MM.1S (cell line): Measurements from ENCODE around the gene GMCL2.

ENCODE experiments used
- DNase-seq: peaks from one replicate; pipeline ENCODE4 v3.0.0-alpha.2; 2015
- H2AFZ ChIP-seq: fragments of 300-600 bp; sonication (generic); 2 replicates; pipeline ENCODE4 v1.6.0; 2016; ENCODE audit warnings: antibody characterized with exemption, low read length
- H3F3A ChIP-seq: fragments of 300-600 bp; sonication (generic); 2 replicates; pipeline ENCODE4 v1.6.1; 2016; ENCODE audit warnings: mild to moderate bottlenecking, antibody characterized with exemption, low read length, moderate library complexity, mixed read lengths; ENCODE audit not compliant: insufficient read depth
- H3K27ac ChIP-seq: fragments of 300-600 bp; sonication (generic); 2 replicates; pipeline ENCODE4 v1.5.1; 2016; ENCODE audit warnings: mild to moderate bottlenecking, low read length
- H3K27me3 ChIP-seq: fragments of 300-600 bp; sonication (generic); replicated peaks from 2 replicates; pipeline ENCODE4 v1.6.0; 2016; ENCODE audit warnings: low read length; ENCODE audit not compliant: insufficient read depth
- H3K36me3 ChIP-seq: fragments of 300-600 bp; sonication (generic); replicated peaks from 2 replicates; pipeline ENCODE4 v1.6.1; 2016; ENCODE audit warnings: mild to moderate bottlenecking, low read length, mixed read lengths; ENCODE audit not compliant: insufficient read depth
- H3K4me1 ChIP-seq: fragments of 300-600 bp; sonication (generic); 2 replicates; pipeline ENCODE4 v1.6.1; 2016; ENCODE audit warnings: low read length, mixed read lengths
- H3K4me2 ChIP-seq: fragments of 300-600 bp; sonication (generic); 2 replicates; pipeline ENCODE4 v1.6.0; 2016; ENCODE audit warnings: low read depth, low read length
- H3K4me3 ChIP-seq: fragments of 300-600 bp; sonication (generic); 2 replicates; pipeline ENCODE4 v1.5.1; 2016; ENCODE audit warnings: low read length, mixed read lengths
- H3K79me2 ChIP-seq: fragments of 300-600 bp; sonication (generic); 2 replicates; pipeline ENCODE4 v1.6.1; 2016; ENCODE audit warnings: mixed run types, low read length, mixed read lengths
- H3K9ac ChIP-seq: fragments of 300-600 bp; sonication (generic); 2 replicates; pipeline ENCODE4 v1.6.1; 2016; ENCODE audit warnings: low read length, mixed read lengths
- H3K9me2 ChIP-seq: fragments of 300-600 bp; sonication (generic); replicated peaks from 2 replicates; pipeline ENCODE4 v1.6.1; 2016; ENCODE audit warnings: mild to moderate bottlenecking, low read length, mixed read lengths; ENCODE audit not compliant: insufficient read depth
- H3K9me3 ChIP-seq: fragments of 300-600 bp; sonication (generic); replicated peaks from 2 replicates; pipeline ENCODE4 v1.6.1; 2016; ENCODE audit warnings: mild to moderate bottlenecking, low read length, mixed read lengths; ENCODE audit not compliant: insufficient read depth
- H4K20me1 ChIP-seq: fragments of 300-600 bp; sonication (generic); 2 replicates; pipeline ENCODE4 v1.6.1; 2016; ENCODE audit warnings: mild to moderate bottlenecking, low read length, moderate library complexity, mixed read lengths; ENCODE audit not compliant: insufficient read depth
- CTCF ChIP-seq: fragments of 300-600 bp; sonication (generic); IDR thresholded peaks from 2 replicates; pipeline ENCODE4 v1.5.1; 2016; ENCODE audit warnings: antibody characterized with exemption, low read length, mixed read lengths
- EZH2 ChIP-seq: fragments of 300-600 bp; sonication (generic); optimal IDR thresholded peaks from 2 replicates; pipeline ENCODE3; 2017; ENCODE audit warnings: low read depth, mild to moderate bottlenecking, antibody characterized with exemption, low read length, mixed read lengths
- EZH2phosphoT487 ChIP-seq: fragments of 300-600 bp; sonication (generic); IDR thresholded peaks from 2 replicates; pipeline ENCODE4 v1.6.1; 2018; ENCODE audit warnings: antibody characterized with exemption, low read length

GMCL2 gene

GRCh38 chr5:178163772-178164735 is 23.1 kb downstream of the GMCL2 start:
- Histone ChIP-seq H3K4me1 (peaks cover 5% of the 10 kb centered on the region; the same call in 1 of the 2 replicates), H2AFZ (peak overlapping the region; percentile 62), H3K27me3 (peaks cover 12% of the 10 kb centered on the region), H3K27ac (no peak overlapping the region), H3K9ac (no peak overlapping the region), H3K36me3 (no peaks in the 10 kb centered on the region), H3K79me2 (no peaks in the 10 kb centered on the region), H3K9me3 (no peaks in the 10 kb centered on the region), H3K9me2 (no peaks in the 10 kb centered on the region), H3K4me3 (peak overlapping the region; percentile 46; the same call in 1 of the 2 replicates), H3K4me2 (peak overlapping the region; percentile 83), H3F3A (no peaks in the 10 kb centered on the region), H4K20me1 (no peaks in the 10 kb centered on the region)
- TF ChIP-seq EZH2 (no peak), CTCF (peak; percentile 95), EZH2phosphoT487 (no peak)
- DNase-seq: peak; percentile 84

- no peaks in the 10 kb centered on the region for H3K79me2 ChIP-seq
- peaks cover 12% of the 10 kb centered on the region for H3K27me3 ChIP-seq
- no peak overlapping the region for H3K27ac ChIP-seq
- no peaks in the 10 kb centered on the region for H3K36me3 ChIP-seq
- H4K20me1 ChIP-seq: no peaks in the 10 kb centered on the region
- H3K4me3 ChIP-seq: no peak overlapping the region
- H3K4me1 ChIP-seq: peaks cover 5% of the 10 kb centered on the region; the same call in 1 of the 2 replicates
- H3K9me3 ChIP-seq: no peaks in the 10 kb centered on the region
- H2AFZ ChIP-seq: no peak overlapping the region
- no peak overlapping the region for H3K4me2 ChIP-seq
- no peak overlapping the region for H3K9ac ChIP-seq
- TF ChIP-seq CTCF (no peak), EZH2phosphoT487 (no peak), EZH2 (no peak)
- H3K9me2 ChIP-seq: no peaks in the 10 kb centered on the region
- DNase-seq: no peak
- H3F3A ChIP-seq: no peaks in the 10 kb centered on the region
Observed at GRCh38 chr5:178162481-178162880, 24.7 kb downstream of the GMCL2 start.

- Histone ChIP-seq H3K27me3 (peaks cover 12% of the 10 kb centered on the region), H4K20me1 (no peaks in the 10 kb centered on the region), H3F3A (no peaks in the 10 kb centered on the region; the same call in 1 of the 2 replicates), H3K4me1 (peaks cover 5% of the 10 kb centered on the region; the same call in 1 of the 2 replicates), H3K9ac (no peak overlapping the region), H2AFZ (no peak overlapping the region), H3K36me3 (no peaks in the 10 kb centered on the region), H3K79me2 (no peaks in the 10 kb centered on the region), H3K9me2 (no peaks in the 10 kb centered on the region), H3K4me3 (no peak overlapping the region), H3K4me2 (no peak overlapping the region), H3K27ac (no peak overlapping the region), H3K9me3 (no peaks in the 10 kb centered on the region)
- no peak for TF ChIP-seq EZH2
- no peak for TF ChIP-seq CTCF
- no peak for TF ChIP-seq EZH2phosphoT487
- DNase-seq: no peak
Observed at GRCh38 chr5:178160176-178160575, 27.0 kb downstream of the GMCL2 start.
